Activated CD4-positive, alpha-beta memory T cell treated with anti-CD3 and anti-CD28 coated beads for 36 hours (primary cell): ENCODE data around the gene VCAM1. TPM values are rescaled to one million over a fixed set of nuclear protein-coding genes. Genes with fewer than 3 reads are reported as not detected.
"Not testable (repeated sequence)": the region's sequence is repeated elsewhere in the genome, so short reads cannot be mapped to it uniquely, and the experiment has no call there.

ENCODE experiments used
- CTCF ChIA-PET: fragments of 350-600 bp; sonication (Branson Sonifier 250); formaldehyde crosslinking; loops from one replicate; lab custom pipeline; 2021; ENCODE audit warnings: antibody characterized with exemption, inconsistent platforms; lab: Charles Lee
- POLR2A ChIA-PET: fragments of 350-600 bp; sonication (Branson Sonifier 250); formaldehyde crosslinking; loops from one replicate; lab custom pipeline; 2021; ENCODE audit warnings: antibody characterized with exemption; lab: Charles Lee
- DNase-seq: peaks from one replicate; pipeline ENCODE4 v3.0.0-alpha.2; 2020
- H3K27ac Mint-ChIP-seq: one replicate; pipeline ENCODE4 v1.8.0; 2021; ENCODE audit warnings: mixed read lengths
- H3K27me3 Mint-ChIP-seq: one replicate; pipeline ENCODE4 v1.8.0; 2021; ENCODE audit warnings: mixed read lengths
- H3K36me3 Mint-ChIP-seq: one replicate; pipeline ENCODE4 v1.8.0; 2021; ENCODE audit warnings: mixed read lengths
- H3K4me1 Mint-ChIP-seq: one replicate; pipeline ENCODE4 v1.8.0; 2021; ENCODE audit warnings: low read depth, mixed read lengths
- H3K4me3 Mint-ChIP-seq: one replicate; pipeline ENCODE4 v1.8.0; 2021; ENCODE audit warnings: mild to moderate bottlenecking, mixed read lengths
- H3K9me3 Mint-ChIP-seq: one replicate; pipeline ENCODE4 v1.8.0; 2021; ENCODE audit warnings: mixed read lengths
- intact Hi-C: fragments of 100-400 bp; cut with micrococcal nuclease; formaldehyde crosslinking; loops from one replicate; pipeline ENCODE4 v1.15.1; 2023
- total RNA-seq, 2 experiments: library from RNA; stranded (reverse); gene quantifications; one replicate each; pipeline ENCODE4 v1.2.3, GENCODE V29; 2021

VCAM1 gene
- total RNA-seq, 2 experiments from 2014 or later, result not detected

DNA sequence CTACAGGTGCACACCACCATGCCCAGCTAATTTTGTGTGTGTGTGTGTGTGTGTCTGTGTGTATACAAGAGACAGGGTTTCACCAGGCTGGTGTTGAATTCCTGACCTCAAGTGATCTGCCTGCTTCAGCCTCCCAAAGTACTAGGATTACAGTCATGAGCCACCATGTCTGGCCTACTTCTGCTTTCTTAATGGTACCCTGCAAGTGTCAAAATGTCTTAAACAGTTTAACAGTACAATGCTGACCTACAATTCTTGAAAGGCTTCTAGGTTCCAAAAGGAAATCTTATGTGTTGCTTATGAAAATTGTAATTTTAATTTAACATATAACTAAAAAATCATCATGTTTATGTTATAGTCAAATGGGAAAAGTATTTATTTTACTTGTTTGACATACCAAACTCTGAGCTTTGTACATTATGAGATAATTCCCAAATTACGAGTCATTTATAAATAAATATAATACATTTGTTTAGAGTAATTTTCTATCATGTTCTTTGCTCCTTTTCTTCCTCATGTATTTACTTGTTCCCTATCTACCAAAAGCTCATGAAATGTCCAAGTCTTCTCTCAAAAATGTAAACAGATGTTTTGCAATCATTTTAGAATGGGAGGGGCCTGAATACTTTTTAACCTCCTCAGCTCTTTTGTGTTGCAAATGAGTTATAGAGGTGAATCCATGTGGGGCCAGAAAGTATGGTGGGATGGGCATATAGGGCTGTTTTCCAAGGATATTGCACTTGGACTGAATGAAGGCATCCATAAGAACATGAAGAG lies 8.4 kb upstream of the VCAM1 start:
- CTCF ChIA-PET, result no interaction called here
- Mint-ChIP-seq H3K36me3 (no peaks in the 10 kb centered on the region), H3K27ac (no peak overlapping the region), H3K27me3 (peaks cover 8% of the 10 kb centered on the region), H3K4me1 (peaks cover 5% of the 10 kb centered on the region), H3K9me3 (no peaks in the 10 kb centered on the region), H3K4me3 (no peak overlapping the region)
- intact Hi-C loops, result no loop called here
- no peak for DNase-seq
- POLR2A ChIA-PET, result no interaction called here

DNA sequence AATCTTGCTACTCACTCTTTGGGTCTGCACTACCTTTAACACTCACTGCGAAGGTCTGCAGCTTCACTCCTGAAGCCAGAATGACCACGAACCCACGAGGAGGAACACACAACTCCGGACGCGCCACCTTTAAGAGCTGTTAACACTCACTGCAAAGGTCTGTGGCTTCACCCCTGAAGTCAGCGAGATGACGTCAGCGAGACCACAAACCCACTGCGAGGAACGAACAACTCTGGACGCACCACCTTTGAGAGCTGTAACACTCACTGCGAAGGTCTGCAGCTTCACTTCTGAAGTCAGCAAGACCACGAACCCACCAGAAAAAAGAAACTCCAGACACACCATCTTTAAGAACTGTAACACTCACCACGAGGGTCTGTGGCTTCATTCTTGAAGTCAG lies 6.5 kb upstream of the VCAM1 start:
- intact Hi-C loops, result loop anchor here (1.0 kb wide), 1 partner anchor 87 kb away; no protein-coding TSS in a partner anchor
- H3K4me1 Mint-ChIP-seq, POLR2A ChIA-PET: not testable (repeated sequence)

DNA sequence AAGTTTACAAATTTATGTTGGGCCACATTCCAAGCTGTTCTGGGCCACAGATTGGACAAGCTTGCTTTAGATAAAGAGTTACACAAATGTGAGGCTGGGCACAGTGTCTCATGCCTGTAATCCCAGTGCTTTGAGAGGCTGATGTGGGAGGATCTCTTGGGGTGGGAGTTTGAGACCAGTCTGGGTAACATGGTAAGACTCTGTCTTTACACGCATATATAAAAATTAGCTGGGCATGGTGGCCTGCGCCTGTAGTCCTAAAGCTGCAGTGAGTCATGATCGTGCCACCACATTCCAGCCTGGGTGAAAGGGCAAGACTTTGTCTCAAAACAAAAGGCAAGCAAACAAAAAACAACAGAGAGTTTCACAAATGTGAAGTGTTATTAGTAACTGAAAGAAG lies 5.9 kb upstream of the VCAM1 start:
- CTCF ChIA-PET, result interaction anchor here (1.0 kb wide), 1 partner anchor 155 kb away, joined by 3 read pairs; no protein-coding TSS in a partner anchor
- H3K27ac Mint-ChIP-seq, result no peak overlapping the region

More for the DNA sequence above, 6.5 kb upstream of the VCAM1 start:
- H3K27me3 Mint-ChIP-seq, H3K4me3 Mint-ChIP-seq, H3K36me3 Mint-ChIP-seq, H3K9me3 Mint-ChIP-seq, H3K27ac Mint-ChIP-seq: not testable (repeated sequence)
- DNase-seq, result peak; percentile 67
- CTCF ChIA-PET, result interaction anchor here (1.0 kb wide), 1 partner anchor 156 kb away, joined by 3 read pairs; no protein-coding TSS in a partner anchor

DNA sequence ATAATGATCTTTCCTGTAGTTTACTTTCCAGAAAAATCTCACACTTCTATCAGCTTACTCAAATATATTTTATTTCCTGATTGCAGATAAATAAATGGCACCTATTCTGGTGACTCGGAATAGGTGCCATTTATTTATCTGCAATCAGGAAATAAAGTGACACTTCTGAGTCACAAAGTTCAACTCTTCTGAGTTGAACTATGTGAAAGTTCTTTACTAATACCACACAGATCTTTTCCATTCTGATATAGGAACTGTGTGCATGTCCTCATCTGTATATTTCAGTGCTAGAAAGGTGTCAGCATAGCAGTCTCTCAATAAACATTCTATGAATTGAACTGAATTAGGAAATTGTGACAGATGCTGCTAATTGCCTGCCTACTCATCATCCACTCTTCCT lies 4.9 kb upstream of the VCAM1 start:
- POLR2A ChIA-PET, result no interaction called here
- Mint-ChIP-seq H3K27me3 (peaks cover 9% of the 10 kb centered on the region), H3K9me3 (no peaks in the 10 kb centered on the region), H3K36me3 (no peaks in the 10 kb centered on the region), H3K4me1 (peaks cover 5% of the 10 kb centered on the region), H3K4me3 (no peak overlapping the region), H3K27ac (no peak overlapping the region)
- CTCF ChIA-PET, result no interaction called here
- intact Hi-C loops, result no loop called here
- DNase-seq, result no peak

More for the DNA sequence above, 5.9 kb upstream of the VCAM1 start:
- Mint-ChIP-seq H3K4me3 (no peak overlapping the region), H3K36me3 (no peaks in the 10 kb centered on the region), H3K9me3 (no peaks in the 10 kb centered on the region), H3K4me1 (peaks cover 5% of the 10 kb centered on the region), H3K27me3 (peaks cover 8% of the 10 kb centered on the region)
- DNase-seq, result no peak
- POLR2A ChIA-PET, result interaction anchor here (0.6 kb wide), 1 partner anchor 129 kb away, joined by 3 read pairs; no protein-coding TSS in a partner anchor
- intact Hi-C loops, result loop anchor here (1.0 kb wide), 1 partner anchor 87 kb away; no protein-coding TSS in a partner anchor

DNA sequence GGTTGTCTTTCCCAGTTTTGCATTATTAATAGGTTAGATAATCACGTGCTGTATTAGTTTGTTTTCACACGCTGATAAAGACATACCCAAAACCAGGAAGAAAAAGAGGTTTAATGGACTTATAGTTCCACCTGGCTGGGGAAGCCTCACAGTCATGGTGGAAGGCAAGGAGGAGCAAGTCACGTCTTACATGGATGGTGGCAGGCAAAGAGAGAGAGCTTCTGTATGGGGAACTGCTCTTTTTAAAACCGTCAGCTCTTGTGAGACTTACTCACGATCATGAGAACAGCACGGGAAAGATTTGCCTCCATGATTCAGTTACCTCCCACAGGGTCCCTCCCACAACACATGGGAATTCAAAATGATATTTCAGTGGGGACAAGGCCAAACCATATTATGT lies 2.3 kb upstream of the VCAM1 start:
- Mint-ChIP-seq H3K36me3 (no peaks in the 10 kb centered on the region), H3K9me3 (no peaks in the 10 kb centered on the region), H3K27me3 (peaks cover 5% of the 10 kb centered on the region), H3K27ac (no peak overlapping the region), H3K4me3 (no peak overlapping the region), H3K4me1 (peaks cover 5% of the 10 kb centered on the region)
- ChIA-PET POLR2A (no interaction called here), CTCF (interaction anchor here (1.2 kb wide), 1 partner anchor 10 kb away, joined by 3 read pairs; no protein-coding TSS in a partner anchor)
- intact Hi-C loops, result no loop called here
- no peak for DNase-seq

DNA sequence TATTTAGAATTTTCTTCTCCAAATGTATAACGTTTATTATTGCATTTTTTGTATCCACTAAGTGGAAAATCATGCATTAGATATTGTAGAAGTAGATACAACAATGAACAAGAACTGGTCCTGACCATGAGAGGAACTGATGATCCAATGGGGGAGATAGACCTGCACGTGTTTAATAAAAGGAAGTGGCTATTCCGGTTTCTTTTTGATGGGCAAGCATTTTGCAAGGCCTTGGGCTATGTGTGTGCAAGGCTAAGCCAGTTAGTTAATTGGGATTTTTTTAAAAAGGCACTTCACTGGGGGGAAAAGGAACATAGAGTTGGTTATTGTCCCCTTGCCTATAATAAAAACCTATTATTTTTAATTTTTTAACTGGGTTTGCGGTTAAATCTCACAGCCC lies 961 bp upstream of the VCAM1 start:
- H3K36me3 Mint-ChIP-seq, result no peaks in the 10 kb centered on the region
- no peak for DNase-seq
- intact Hi-C loops, result no loop called here
- no peaks in the 10 kb centered on the region for H3K4me1 Mint-ChIP-seq
- ChIA-PET POLR2A (no interaction called here), CTCF (no interaction called here)
- peaks cover 7% of the 10 kb centered on the region for H3K27me3 Mint-ChIP-seq
- H3K4me3 Mint-ChIP-seq, result no peak overlapping the region
- H3K27ac Mint-ChIP-seq, result no peak overlapping the region
- no peaks in the 10 kb centered on the region for H3K9me3 Mint-ChIP-seq

DNA sequence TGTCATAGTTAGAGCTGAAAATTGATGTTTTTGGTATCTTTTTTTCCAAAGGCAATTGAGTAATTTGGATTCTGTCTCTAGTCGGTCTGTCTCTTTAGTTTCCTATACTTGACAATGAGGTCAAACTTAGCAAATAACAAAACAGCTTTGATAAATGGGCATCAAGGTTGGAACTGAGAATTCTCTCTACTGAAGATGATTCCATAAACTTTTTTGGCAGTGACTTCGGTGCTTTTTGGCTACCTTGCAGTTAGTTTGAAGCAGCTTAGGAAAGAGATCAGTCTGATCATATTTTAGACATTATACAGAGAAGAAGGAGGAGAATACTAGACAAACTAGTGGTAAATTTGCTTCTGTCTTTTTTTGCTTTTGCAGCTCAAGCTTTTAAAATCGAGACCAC lies 559 bp downstream of the VCAM1 start:
- Mint-ChIP-seq H3K9me3 (no peaks in the 10 kb centered on the region), H3K4me3 (no peak overlapping the region), H3K27ac (no peak overlapping the region), H3K4me1 (no peaks in the 10 kb centered on the region), H3K27me3 (peaks cover 10% of the 10 kb centered on the region), H3K36me3 (no peaks in the 10 kb centered on the region)
- POLR2A ChIA-PET, result no interaction called here
- DNase-seq, result no peak
- intact Hi-C loops, result no loop called here
- CTCF ChIA-PET, result interaction anchor here (1.3 to 1.4 kb wide), 2 partner anchors 149 to 256 kb away, joined by 3 to 5 read pairs; no protein-coding TSS in a partner anchor

DNA sequence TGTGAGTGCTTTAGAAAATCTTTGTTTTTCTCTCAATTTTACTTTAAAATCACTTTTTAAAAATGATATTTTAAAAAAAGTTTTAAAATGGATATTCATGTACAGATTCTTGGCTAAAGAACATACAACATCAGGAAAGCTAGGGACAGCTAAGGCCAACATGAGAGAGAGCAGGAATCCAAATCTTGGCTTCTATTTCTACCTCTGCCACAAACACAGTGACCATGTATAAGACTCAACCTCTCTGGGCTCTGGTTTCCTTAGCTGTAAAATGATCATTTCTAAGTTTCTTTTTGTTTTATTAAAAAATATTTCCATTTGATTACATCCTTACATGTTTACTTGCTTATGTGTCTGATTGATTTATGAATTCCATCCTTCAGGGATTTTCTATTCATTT lies 1.2 kb downstream of the VCAM1 start:
- ChIA-PET POLR2A (no interaction called here), CTCF (interaction anchor here (1.4 kb wide), 1 partner anchor 257 kb away, joined by 5 read pairs; no protein-coding TSS in a partner anchor)

DNA sequence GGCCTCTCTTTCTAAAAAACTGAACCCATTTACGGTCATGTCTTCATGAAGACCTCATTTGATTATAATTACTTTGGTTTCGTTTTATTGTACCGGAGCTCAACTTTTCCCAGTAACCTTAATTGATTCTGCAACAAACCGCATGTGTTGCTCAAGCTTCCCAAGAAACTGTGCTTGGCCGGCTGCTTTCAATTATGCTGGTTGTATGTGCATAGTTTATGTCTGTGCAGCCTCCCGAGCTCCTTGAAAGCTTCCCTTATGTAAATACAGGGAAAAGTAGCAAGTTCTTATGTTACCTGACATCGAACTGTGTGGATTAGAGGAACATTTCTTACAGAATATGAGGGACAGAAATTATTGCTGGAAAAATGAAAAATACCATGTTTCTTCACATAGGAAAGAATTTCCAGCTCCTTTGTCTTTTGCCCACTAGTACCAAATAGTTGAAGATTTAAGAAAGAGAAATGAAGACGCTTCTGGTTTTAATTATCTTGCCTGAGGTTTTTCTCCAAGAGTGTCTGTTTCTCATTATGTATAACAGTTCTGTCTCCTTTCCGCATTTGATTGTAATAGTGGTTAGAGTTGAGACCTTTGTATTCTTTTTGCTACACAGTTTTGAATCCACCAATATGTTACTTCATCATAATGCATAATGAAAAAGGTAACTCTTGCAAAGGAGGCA lies 2.1 kb downstream of the VCAM1 start:
- Mint-ChIP-seq H3K27ac (no peak overlapping the region), H3K4me1 (no peaks in the 10 kb centered on the region), H3K4me3 (no peak overlapping the region), H3K36me3 (no peaks in the 10 kb centered on the region), H3K27me3 (peaks cover 15% of the 10 kb centered on the region), H3K9me3 (no peaks in the 10 kb centered on the region)
- ChIA-PET POLR2A (no interaction called here), CTCF (no interaction called here)
- intact Hi-C loops, result no loop called here
- no peak for DNase-seq

More for the DNA sequence above, 1.2 kb downstream of the VCAM1 start:
- intact Hi-C loops, result no loop called here
- no peaks in the 10 kb centered on the region for H3K36me3 Mint-ChIP-seq
- no peak overlapping the region for H3K27ac Mint-ChIP-seq
- no peaks in the 10 kb centered on the region for H3K9me3 Mint-ChIP-seq
- no peak overlapping the region for H3K4me3 Mint-ChIP-seq
- H3K4me1 Mint-ChIP-seq, result no peaks in the 10 kb centered on the region
- no peak for DNase-seq
- peaks cover 11% of the 10 kb centered on the region for H3K27me3 Mint-ChIP-seq

DNA sequence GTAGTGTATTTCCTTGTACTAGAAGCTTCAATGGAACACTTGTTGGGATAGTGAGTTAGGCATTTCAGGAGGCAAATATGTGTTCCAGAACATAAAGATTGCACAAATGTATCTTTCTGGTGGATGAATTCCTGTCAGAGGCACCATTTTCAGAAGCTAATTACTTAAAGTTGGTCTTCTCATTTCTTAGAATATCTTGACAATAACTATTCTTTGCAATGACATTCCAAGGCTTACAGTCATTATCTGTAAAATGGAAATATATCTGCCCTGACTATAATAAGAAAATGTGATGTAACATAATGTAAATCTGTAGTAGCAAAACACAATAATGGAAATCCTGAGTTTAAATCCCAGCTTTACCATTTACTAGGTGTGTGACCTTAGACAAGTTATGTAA lies 2.7 kb downstream of the VCAM1 start:
- CTCF ChIA-PET, result no interaction called here
- no peaks in the 10 kb centered on the region for H3K36me3 Mint-ChIP-seq
- DNase-seq, result no peak
- POLR2A ChIA-PET, result no interaction called here
- no peaks in the 10 kb centered on the region for H3K4me1 Mint-ChIP-seq
- intact Hi-C loops, result no loop called here
- no peaks in the 10 kb centered on the region for H3K9me3 Mint-ChIP-seq
- no peak overlapping the region for H3K4me3 Mint-ChIP-seq
- H3K27me3 Mint-ChIP-seq, result peaks cover 16% of the 10 kb centered on the region
- H3K27ac Mint-ChIP-seq, result no peak overlapping the region

DNA sequence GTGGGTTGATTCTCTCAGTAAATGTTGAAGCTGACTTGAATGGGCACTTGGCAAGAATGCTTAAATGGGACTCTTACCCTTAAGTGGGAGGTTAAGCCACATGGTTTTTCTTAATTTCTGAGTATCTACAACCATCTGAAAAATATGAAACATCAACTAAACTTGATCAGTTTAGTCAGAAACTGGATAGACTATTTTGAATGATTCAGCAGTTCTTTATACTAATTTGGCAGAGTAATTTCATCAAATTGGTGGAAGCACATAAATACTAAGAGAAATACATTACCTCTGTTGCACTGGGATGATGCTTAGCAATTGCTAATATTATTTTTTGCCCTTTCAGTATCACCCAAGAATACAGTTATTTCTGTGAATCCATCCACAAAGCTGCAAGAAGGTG lies 4.7 kb downstream of the VCAM1 start:
- DNase-seq, result no peak
- CTCF ChIA-PET, result interaction anchor here (0.8 kb wide), 1 partner anchor 260 kb away, joined by 3 read pairs; no protein-coding TSS in a partner anchor

DNA sequence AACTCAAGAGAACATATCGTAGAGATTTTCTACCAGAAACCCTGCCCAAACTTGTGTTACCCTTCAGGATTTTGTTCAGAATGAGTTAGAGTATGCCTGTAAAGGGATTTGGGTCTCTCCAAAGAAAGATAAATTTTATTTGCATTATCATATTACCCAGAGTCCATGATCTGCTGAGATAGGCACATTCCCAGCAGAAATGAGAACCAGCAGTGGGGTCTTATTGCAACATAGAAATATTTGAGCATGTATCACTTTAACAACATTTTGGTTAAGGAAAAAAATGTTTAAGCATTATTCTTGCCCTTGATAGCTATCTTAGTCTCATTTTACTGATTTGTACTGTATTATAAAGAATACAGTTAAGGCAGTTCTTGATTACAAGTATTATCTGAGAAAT lies 10.6 kb downstream of the VCAM1 start:
- POLR2A ChIA-PET, result no interaction called here
- Mint-ChIP-seq H3K4me3 (no peak overlapping the region), H3K27ac (no peak overlapping the region), H3K4me1 (no peaks in the 10 kb centered on the region), H3K36me3 (no peaks in the 10 kb centered on the region), H3K27me3 (peaks cover 10% of the 10 kb centered on the region), H3K9me3 (no peaks in the 10 kb centered on the region)
- DNase-seq, result no peak
- intact Hi-C loops, result no loop called here
- CTCF ChIA-PET, result no interaction called here

More for the DNA sequence above, 4.7 kb downstream of the VCAM1 start:
- POLR2A ChIA-PET, result no interaction called here
- Mint-ChIP-seq H3K4me1 (no peaks in the 10 kb centered on the region), H3K4me3 (no peak overlapping the region), H3K27me3 (peaks cover 20% of the 10 kb centered on the region), H3K27ac (no peak overlapping the region), H3K36me3 (no peaks in the 10 kb centered on the region), H3K9me3 (no peaks in the 10 kb centered on the region)
- intact Hi-C loops, result no loop called here
